Activated B cell treated with CpG ODN at 0.5 μM for 24 hours (primary cell): ENCODE results near the gene ZC3H15. TPM values are rescaled to one million over a fixed set of nuclear protein-coding genes. Genes with fewer than 3 reads are reported as not detected.
"Not testable (repeated sequence)": the region's sequence is repeated elsewhere in the genome, so short reads cannot be mapped to it uniquely, and the experiment has no call there.

Experiments
- ATAC-seq: fragments of 200-7000 bp; cut with Tn5 transposase; one replicate; pipeline ENCODE4 v1.10.0; 2021; ENCODE audit warnings: low read depth, mild to moderate bottlenecking, moderate library complexity
- CTCF ChIA-PET: fragments of 350-600 bp; sonication (Branson Sonifier 250); formaldehyde crosslinking; loops from one replicate; lab custom pipeline; 2021; ENCODE audit warnings: antibody characterized with exemption; lab: Charles Lee
- POLR2A ChIA-PET: fragments of 350-600 bp; sonication (Branson Sonifier 250); formaldehyde crosslinking; loops from one replicate; lab custom pipeline; 2021; ENCODE audit warnings: antibody characterized with exemption; lab: Charles Lee
- DNase-seq: peaks from one replicate; pipeline ENCODE4 v3.0.0; 2022
- H3K27ac Mint-ChIP-seq: one replicate; pipeline ENCODE4 v1.8.0; 2020; ENCODE audit warnings: mixed read lengths
- H3K27me3 Mint-ChIP-seq: one replicate; pipeline ENCODE4 v1.8.0; 2021; ENCODE audit warnings: mixed read lengths
- H3K36me3 Mint-ChIP-seq: one replicate; pipeline ENCODE4 v1.8.0; 2021; ENCODE audit warnings: low read depth, mixed read lengths
- H3K4me1 Mint-ChIP-seq: one replicate; pipeline ENCODE4 v1.8.0; 2021; ENCODE audit warnings: mixed read lengths
- H3K4me3 Mint-ChIP-seq: one replicate; pipeline ENCODE4 v1.8.0; 2020; ENCODE audit warnings: mild to moderate bottlenecking, mixed read lengths
- H3K9me3 Mint-ChIP-seq: one replicate; pipeline ENCODE4 v1.8.0; 2020; ENCODE audit warnings: mixed read lengths
- intact Hi-C: fragments of 100-400 bp; cut with micrococcal nuclease; formaldehyde crosslinking; loops from one replicate; pipeline ENCODE4 v1.15.1; 2024
- total RNA-seq: library from RNA; stranded (reverse); gene quantifications from 2 replicates; pipeline ENCODE4 v1.2.3, GENCODE V29; 2022
- TF ChIP-seq, protein P1 (sequence below): fragments of 200-600 bp; IDR thresholded peaks from one replicate; pipeline ENCODE4 v1.8.0; 2022; ENCODE audit warnings: antibody characterized with exemption, mild to moderate bottlenecking

ZC3H15 gene
- total RNA-seq, 1 donor from 2014 or later, result 66.4 TPM

DNA sequence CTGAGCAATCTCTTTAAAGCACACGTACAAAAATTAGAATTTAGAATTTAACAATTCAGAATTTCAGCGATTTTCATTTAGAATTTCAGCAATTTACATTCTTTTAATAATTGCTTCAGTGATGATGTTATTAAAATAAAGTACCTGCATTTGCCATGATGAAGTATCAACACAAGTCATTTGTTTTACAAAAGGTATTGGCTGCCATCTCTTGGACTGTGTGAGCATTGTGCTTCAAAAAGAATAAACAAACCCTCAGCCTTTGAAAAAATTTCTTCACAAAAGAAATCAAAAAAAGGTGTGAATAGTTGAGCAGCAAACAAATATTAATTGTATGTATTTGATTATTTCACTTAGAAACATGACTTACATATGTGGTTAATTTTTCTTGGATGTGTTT lies 27.1 kb upstream of the ZC3H15 start:
- peaks cover 3% of the 10 kb centered on the region for H3K9me3 Mint-ChIP-seq
- intact Hi-C loops, result loop anchor here (5.0 kb wide), 1 partner anchor 1847 kb away; no protein-coding TSS in a partner anchor
- no peak overlapping the region for H3K4me3 Mint-ChIP-seq
- ATAC-seq (no peak), DNase-seq (no peak)
- ChIA-PET CTCF (no interaction called here), POLR2A (no interaction called here)
- no peaks in the 10 kb centered on the region for H3K4me1 Mint-ChIP-seq
- TF ChIP-seq, protein P1, sequence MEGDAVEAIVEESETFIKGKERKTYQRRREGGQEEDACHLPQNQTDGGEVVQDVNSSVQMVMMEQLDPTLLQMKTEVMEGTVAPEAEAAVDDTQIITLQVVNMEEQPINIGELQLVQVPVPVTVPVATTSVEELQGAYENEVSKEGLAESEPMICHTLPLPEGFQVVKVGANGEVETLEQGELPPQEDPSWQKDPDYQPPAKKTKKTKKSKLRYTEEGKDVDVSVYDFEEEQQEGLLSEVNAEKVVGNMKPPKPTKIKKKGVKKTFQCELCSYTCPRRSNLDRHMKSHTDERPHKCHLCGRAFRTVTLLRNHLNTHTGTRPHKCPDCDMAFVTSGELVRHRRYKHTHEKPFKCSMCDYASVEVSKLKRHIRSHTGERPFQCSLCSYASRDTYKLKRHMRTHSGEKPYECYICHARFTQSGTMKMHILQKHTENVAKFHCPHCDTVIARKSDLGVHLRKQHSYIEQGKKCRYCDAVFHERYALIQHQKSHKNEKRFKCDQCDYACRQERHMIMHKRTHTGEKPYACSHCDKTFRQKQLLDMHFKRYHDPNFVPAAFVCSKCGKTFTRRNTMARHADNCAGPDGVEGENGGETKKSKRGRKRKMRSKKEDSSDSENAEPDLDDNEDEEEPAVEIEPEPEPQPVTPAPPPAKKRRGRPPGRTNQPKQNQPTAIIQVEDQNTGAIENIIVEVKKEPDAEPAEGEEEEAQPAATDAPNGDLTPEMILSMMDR, result no peak
- H3K27ac Mint-ChIP-seq, result no peak overlapping the region
- H3K36me3 Mint-ChIP-seq, result peaks cover 11% of the 10 kb centered on the region
- no peaks in the 10 kb centered on the region for H3K27me3 Mint-ChIP-seq

DNA sequence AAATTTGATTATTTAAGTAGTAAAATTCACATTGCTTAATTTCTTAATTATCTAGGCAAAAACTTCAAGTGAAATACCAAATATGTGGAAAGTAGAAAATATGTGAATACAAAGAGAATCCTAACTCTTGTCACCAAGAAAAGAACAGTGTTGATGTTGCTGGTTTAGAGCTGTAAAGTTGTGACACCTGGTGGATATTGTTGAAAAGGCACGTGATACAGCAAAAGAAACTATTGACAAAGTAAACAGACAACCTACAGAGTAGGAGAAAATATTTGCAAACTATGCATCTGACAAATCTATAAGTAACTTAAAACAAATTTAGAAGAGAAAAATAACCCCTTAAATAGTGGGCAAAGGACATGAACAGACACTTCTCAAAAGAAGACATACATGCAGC lies 25.6 kb upstream of the ZC3H15 start:
- Mint-ChIP-seq H3K27me3 (no peaks in the 10 kb centered on the region), H3K36me3 (peaks cover 7% of the 10 kb centered on the region), H3K4me3 (no peak overlapping the region), H3K4me1 (no peaks in the 10 kb centered on the region), H3K9me3 (peaks cover 3% of the 10 kb centered on the region), H3K27ac (no peak overlapping the region)
- ChIA-PET POLR2A (no interaction called here), CTCF (no interaction called here)
- DNase-seq (no peak), ATAC-seq (no peak)
- intact Hi-C loops, result no loop called here
- TF ChIP-seq, protein P1, result no peak

DNA sequence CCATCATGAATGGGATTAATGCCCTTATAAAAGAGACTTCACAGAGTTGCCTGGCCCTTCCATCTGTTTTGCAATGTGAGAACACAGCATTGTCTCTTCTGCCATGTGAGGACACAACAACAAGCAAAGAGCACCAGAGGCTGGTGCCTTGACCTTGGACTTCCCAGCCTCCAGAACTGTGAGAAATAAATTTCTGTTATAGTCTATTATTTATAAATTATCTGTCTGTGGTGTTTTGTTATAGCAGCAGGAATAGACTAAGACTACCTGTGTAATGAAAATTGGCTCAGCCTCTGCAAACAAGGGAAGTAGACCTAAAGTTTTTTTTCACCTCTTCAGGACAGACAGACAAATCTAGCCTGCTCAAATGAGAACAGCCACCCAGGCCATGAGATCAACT lies 19.3 kb upstream of the ZC3H15 start:
- peaks cover 4% of the 10 kb centered on the region for H3K36me3 Mint-ChIP-seq
- TF ChIP-seq, protein P1, result no peak
- CTCF ChIA-PET, result no interaction called here
- no peaks in the 10 kb centered on the region for H3K27me3 Mint-ChIP-seq
- no peak overlapping the region for H3K4me3 Mint-ChIP-seq
- intact Hi-C loops, result no loop called here
- ATAC-seq (no peak), DNase-seq (no peak)
- POLR2A ChIA-PET, result no interaction called here
- H3K4me1 Mint-ChIP-seq, result no peaks in the 10 kb centered on the region
- H3K9me3 Mint-ChIP-seq, result peaks cover 4% of the 10 kb centered on the region
- H3K27ac Mint-ChIP-seq, result no peak overlapping the region

DNA sequence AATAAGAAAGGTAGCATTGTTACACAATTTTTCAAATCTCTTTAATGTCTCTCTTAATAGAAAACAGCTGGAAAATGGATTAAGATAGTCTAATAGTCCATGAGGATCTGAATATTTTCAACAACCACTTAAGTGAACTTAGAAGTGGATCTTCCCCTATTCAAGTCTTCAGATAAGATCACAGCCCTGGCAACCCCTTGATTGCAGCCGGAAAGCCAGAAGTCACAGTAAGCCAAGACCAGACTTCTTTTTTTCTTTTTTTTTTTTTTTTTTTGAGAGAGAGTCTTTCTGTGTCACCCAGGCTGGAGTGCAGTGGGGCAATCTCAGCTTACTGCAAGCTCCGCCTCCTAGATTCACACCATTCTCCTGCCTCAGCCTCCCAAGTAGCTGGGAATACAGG lies 18.6 kb upstream of the ZC3H15 start:
- Mint-ChIP-seq H3K27ac (no peak overlapping the region), H3K36me3 (peaks cover 4% of the 10 kb centered on the region), H3K27me3 (no peaks in the 10 kb centered on the region), H3K9me3 (peaks cover 4% of the 10 kb centered on the region), H3K4me3 (no peak overlapping the region), H3K4me1 (no peaks in the 10 kb centered on the region)
- intact Hi-C loops, result no loop called here
- TF ChIP-seq, protein P1, result no peak
- ATAC-seq, result no peak
- no peak for DNase-seq
- ChIA-PET POLR2A (no interaction called here), CTCF (no interaction called here)

DNA sequence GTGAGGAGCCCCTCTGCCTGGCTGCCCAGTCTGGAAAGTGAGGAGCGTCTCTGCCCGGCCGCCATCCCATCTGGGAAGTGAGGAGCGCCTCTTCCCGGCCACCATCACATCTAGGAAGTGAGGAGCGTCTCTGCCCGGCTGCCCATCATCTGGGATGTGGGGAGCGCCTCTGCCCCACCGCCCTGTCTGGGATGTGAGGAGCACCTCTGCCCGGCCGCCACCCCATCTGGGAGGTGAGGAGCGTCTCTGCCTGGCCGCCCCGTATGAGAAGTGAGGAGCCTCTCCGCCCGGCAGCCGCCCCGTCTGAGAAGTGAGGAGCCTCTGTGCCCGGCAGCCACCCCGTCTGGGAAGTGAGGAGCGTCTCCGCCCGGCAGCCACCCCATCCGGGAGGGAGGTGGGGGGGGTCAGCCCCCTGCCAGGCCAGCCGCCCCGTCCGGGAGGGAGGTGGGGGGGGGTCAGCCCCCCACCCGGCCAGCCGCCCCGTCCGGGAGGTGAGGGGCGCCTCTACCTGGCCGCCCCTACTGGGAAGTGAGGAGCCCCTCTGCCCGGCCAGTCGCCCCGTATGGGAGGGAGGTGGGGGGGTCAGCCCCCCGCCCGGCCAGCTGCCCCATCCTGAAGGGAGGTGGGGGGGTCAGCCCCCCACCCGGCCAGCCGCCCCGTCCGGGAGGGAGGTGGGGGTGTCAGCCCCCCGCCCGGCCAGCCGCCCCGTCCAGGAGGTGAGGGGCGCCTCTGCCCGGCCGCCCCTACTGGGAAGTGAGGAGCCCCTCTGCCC lies 13.2 kb upstream of the ZC3H15 start:
- DNase-seq, H3K27ac Mint-ChIP-seq, H3K4me1 Mint-ChIP-seq, ATAC-seq, H3K27me3 Mint-ChIP-seq, H3K36me3 Mint-ChIP-seq, H3K4me3 Mint-ChIP-seq, intact Hi-C loops, CTCF ChIA-PET, POLR2A ChIA-PET, H3K9me3 Mint-ChIP-seq: not testable (repeated sequence)

DNA sequence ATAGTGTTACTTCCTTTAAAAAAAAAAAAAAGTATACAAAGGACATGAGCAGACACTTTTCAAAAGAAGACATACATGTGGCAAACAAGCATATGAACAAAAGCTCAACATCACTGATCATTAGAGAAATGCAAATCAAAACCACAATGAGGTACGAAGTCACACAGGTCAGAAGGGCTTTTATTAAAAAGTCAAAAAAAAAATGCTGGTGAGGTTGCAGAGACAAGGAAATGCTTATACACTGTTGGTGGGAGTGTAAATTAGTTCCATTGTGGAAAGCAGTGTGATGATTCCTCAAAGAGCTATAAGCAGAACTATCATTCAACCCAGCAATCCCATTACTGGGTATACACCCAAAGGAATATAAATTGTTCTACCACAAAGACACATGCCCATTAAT lies 11.8 kb upstream of the ZC3H15 start:
- intact Hi-C loops, H3K4me3 Mint-ChIP-seq, H3K27me3 Mint-ChIP-seq, DNase-seq, CTCF ChIA-PET, ATAC-seq, H3K9me3 Mint-ChIP-seq, H3K27ac Mint-ChIP-seq, H3K4me1 Mint-ChIP-seq, H3K36me3 Mint-ChIP-seq: not testable (repeated sequence)
- POLR2A ChIA-PET, result interaction anchor here (0.7 kb wide), 1 partner anchor 15 kb away, joined by 3 read pairs; no protein-coding TSS in a partner anchor
